HG02798 (cell line): ENCODE measurements around the gene CETN1.

Experiments used
- ATAC-seq: cut with Tn5 transposase; IDR thresholded peaks from one replicate; pipeline ENCODE4 v1.9.1; 2021; ENCODE audit warnings: mild to moderate bottlenecking; ENCODE audit not compliant: unreplicated experiment, poor library complexity

The CETN1 gene

GRCh38 chr18:618618-619017 is 38.4 kb downstream of the CETN1 start:
- no peak for ATAC-seq

GRCh38 chr18:621291-622043 is 41.3 kb downstream of the CETN1 start:
- ATAC-seq: no peak

- ATAC-seq: no peak
These were observed 42.1 kb downstream of the CETN1 start for GRCh38 chr18:622289-622688.

- peak; percentile 53 for ATAC-seq
These were observed 43.8 kb downstream of the CETN1 start for GRCh38 chr18:623761-624620.

GRCh38 chr18:627231-627630 is 47.1 kb downstream of the CETN1 start:
- no peak for ATAC-seq

- no peak for ATAC-seq
These were observed 49.3 kb downstream of the CETN1 start for GRCh38 chr18:629269-630150.

GRCh38 chr18:631560-631959 is 51.4 kb downstream of the CETN1 start:
- no peak for ATAC-seq
